Stomach (tissue), 9 donors: ENCODE measurements around the gene GPR183. TPM values are rescaled to one million over a fixed set of nuclear protein-coding genes. Genes with fewer than 3 reads are reported as not detected.

ENCODE experiments used
- DNase-seq, 2 donors: peaks; one replicate each; pipeline versions ENCODE4 v3.0.0 to v3.0.0-alpha.2; 2013 to 2019
- H3K27ac ChIP-seq, 5 donors: fragments of 200-600 bp in 4 of 5; sonication (generic) in 4 of 5; one replicate each; pipeline ENCODE4 v1.5.1; 2013 to 2019; ENCODE audit warnings: mild to moderate bottlenecking in 1 of 5, moderate library complexity in 1 of 5
- H3K27me3 ChIP-seq, 3 donors: fragments of 200-600 bp; sonication (generic); one replicate each; pipeline ENCODE4 v1.5.1; 2017 to 2019; ENCODE audit warnings: mixed run types in 1 of 3
- H3K36me3 ChIP-seq, 4 donors: fragments of 200-600 bp; sonication (generic); 1 replicate in 3 of 4; 2 replicates in 1 of 4; pipeline ENCODE4 v1.5.1; 2016 to 2019
- H3K4me1 ChIP-seq, 4 donors: fragments of 200-600 bp; sonication (generic); one replicate each; pipeline ENCODE4 v1.5.1; 2016 to 2019
- H3K4me3 ChIP-seq, 4 donors: fragments of 200-600 bp; sonication (generic) in 3 of 4; one replicate each; pipeline ENCODE4 v1.5.1; 2016 to 2019; ENCODE audit warnings: mild to moderate bottlenecking in 1 of 4
- H3K9me3 ChIP-seq, 4 donors: fragments of 200-600 bp; sonication (generic); one replicate each; pipeline ENCODE4 v1.5.1; 2016 to 2019
- EP300 ChIP-seq: sonication (generic); formaldehyde crosslinking; IDR thresholded peaks from one replicate; pipeline ENCODE4 v1.6.1; 2017; ENCODE audit warnings: antibody characterized with exemption
- POLR2A ChIP-seq, 4 donors: fragments of 450-650 bp; IDR thresholded peaks; one replicate each; pipeline ENCODE4 v1.6.1; 2016; ENCODE audit warnings: antibody characterized with exemption in 4 of 4, control low read depth in 2 of 4, mild to moderate bottlenecking in 1 of 4, moderate library complexity in 1 of 4
- POLR2AphosphoS5 ChIP-seq, 3 donors: sonication (generic); formaldehyde crosslinking; IDR thresholded peaks; one replicate each; pipeline ENCODE4 v1.6.1; 2016; ENCODE audit warnings: antibody characterized with exemption in 3 of 3
- whole genome bisulfite sequencing, 5 donors: extraction: QIAGEN DNeasy Blood & Tissue Kit in 3 of 5; methylation state at CpG; one replicate each; pipeline versions ENCODE4 v1.1.5 to v1.1.7; 2013 to 2018; 5-methylcytosine and 5-hydroxymethylcytosine counted together
- intact Hi-C: fragments of 100-400 bp; cut with DNase I; formaldehyde crosslinking; loops from one replicate; pipeline ENCODE4 v1.15.1; 2023; ENCODE audit warnings: low total_unique reads
- polyA plus RNA-seq, 3 donors: library from polyadenylated mRNA; stranded (reverse); fragments of 200-250 nt; gene quantifications; one replicate each; pipeline ENCODE4 v1.2.3, GENCODE V29; 2013
- total RNA-seq, 5 donors: library from RNA; depleted of rRNA; stranded (reverse); fragments of >200 nt; gene quantifications; one replicate each; pipeline versions ENCODE4 v1.1.0 to v1.2.3, GENCODE V29; 2014 to 2016
- TF ChIP-seq, protein P1 (sequence below), 7 experiments: fragments of 450-650 bp in 4 of 7; fragments of 200-600 bp in 3 of 7; sonication (generic) in 3 of 7; IDR thresholded peaks; one replicate each; pipeline ENCODE4 v1.5.1; 2016 to 2019; ENCODE audit warnings: antibody characterized with exemption in 7 of 7, control low read depth in 2 of 7, mild to moderate bottlenecking in 1 of 7
- donor health status: healthy with polysubstance abuse.
- donor health status: Bipolar disorder and iron deficiency.
- donor health status: healthy.

GPR183 gene
- total and polyA plus RNA-seq, 8 donors: 0.58 to 24.4 (median 9.6) TPM

DNA sequence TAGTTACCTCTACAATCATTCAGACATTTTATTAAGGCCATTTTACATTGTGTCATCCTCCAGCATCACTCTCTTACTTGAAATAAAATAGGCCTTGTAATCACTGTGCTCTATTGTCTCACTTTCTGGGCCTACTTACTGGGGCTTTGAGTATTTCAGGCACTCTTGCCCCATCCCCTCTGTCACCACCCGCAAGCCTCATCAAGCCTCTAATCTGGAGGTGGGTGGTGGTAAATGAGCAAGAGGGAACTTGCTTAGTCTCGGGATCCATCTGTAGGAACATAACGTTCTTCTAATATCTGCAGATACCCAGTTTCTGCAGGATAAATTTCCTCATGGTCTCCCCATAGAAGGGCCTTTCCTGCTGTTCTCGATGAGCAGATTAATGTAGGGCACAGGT is 29.6 kb downstream of the GPR183 start:
- intact Hi-C loops: no loop called here

GRCh38 chr13:99276706-99277105 is 30.5 kb downstream of the GPR183 start:
- Histone ChIP-seq H3K27me3 (no peaks in the 10 kb centered on the region), H3K4me3 (no peak overlapping the region), H3K36me3 (peaks cover 0 to 18% (median 9%) of the 10 kb centered on the region in 4 donors), H3K9me3 (peaks cover 0 to 8% (median 0%) of the 10 kb centered on the region in 4 donors), H3K4me1 (peaks cover 0 to 28% (median 3%) of the 10 kb centered on the region in 4 donors), H3K27ac (no peak overlapping the region)
- intact Hi-C loops: no loop called here
- no peak for DNase-seq
- TF ChIP-seq POLR2A (IDR thresholded peaks at IDR 0.05) (no peak), EP300 (no peak), POLR2AphosphoS5 (IDR thresholded peaks at IDR 0.05) (no peak)
- TF ChIP-seq, protein P1, sequence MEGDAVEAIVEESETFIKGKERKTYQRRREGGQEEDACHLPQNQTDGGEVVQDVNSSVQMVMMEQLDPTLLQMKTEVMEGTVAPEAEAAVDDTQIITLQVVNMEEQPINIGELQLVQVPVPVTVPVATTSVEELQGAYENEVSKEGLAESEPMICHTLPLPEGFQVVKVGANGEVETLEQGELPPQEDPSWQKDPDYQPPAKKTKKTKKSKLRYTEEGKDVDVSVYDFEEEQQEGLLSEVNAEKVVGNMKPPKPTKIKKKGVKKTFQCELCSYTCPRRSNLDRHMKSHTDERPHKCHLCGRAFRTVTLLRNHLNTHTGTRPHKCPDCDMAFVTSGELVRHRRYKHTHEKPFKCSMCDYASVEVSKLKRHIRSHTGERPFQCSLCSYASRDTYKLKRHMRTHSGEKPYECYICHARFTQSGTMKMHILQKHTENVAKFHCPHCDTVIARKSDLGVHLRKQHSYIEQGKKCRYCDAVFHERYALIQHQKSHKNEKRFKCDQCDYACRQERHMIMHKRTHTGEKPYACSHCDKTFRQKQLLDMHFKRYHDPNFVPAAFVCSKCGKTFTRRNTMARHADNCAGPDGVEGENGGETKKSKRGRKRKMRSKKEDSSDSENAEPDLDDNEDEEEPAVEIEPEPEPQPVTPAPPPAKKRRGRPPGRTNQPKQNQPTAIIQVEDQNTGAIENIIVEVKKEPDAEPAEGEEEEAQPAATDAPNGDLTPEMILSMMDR (IDR thresholded peaks at IDR 0.05): no peak
- WGBS, 5 donors: 91 to 94% (median 93%) methylated on average over 2 of the region's 2 CpGs

More for the DNA sequence above, 29.6 kb downstream of the GPR183 start:
- Histone ChIP-seq H3K36me3 (peaks cover 0 to 18% (median 6%) of the 10 kb centered on the region in 4 donors), H3K4me1 (peaks cover 4 to 37% (median 10%) of the 10 kb centered on the region in 4 donors), H3K27ac (no peak overlapping the region), H3K4me3 (no peak overlapping the region), H3K9me3 (peaks cover 0 to 1% (median 0%) of the 10 kb centered on the region in 4 donors), H3K27me3 (no peaks in the 10 kb centered on the region)
- WGBS, 5 donors: 76 to 94% (median 92%) methylated on average over 4 of the region's 4 CpGs
- TF ChIP-seq EP300 (no peak), POLR2A (IDR thresholded peaks at IDR 0.05) (no peak), POLR2AphosphoS5 (IDR thresholded peaks at IDR 0.05) (no peak)
- TF ChIP-seq, protein P1 (IDR thresholded peaks at IDR 0.05): no peak
- no peak for DNase-seq

- TF ChIP-seq POLR2AphosphoS5 (IDR thresholded peaks at IDR 0.05) (no peak), POLR2A (IDR thresholded peaks at IDR 0.05) (no peak), EP300 (no peak)
- TF ChIP-seq, protein P1 (IDR thresholded peaks at IDR 0.05): no peak
- intact Hi-C loops: no loop called here
- Histone ChIP-seq H3K4me1 (peaks cover 0 to 24% (median 0%) of the 10 kb centered on the region in 4 donors), H3K27ac (no peak overlapping the region), H3K9me3 (peaks cover 0 to 8% (median 0%) of the 10 kb centered on the region in 4 donors), H3K27me3 (no peaks in the 10 kb centered on the region), H3K36me3 (peaks cover 0 to 16% (median 8%) of the 10 kb centered on the region in 4 donors), H3K4me3 (no peak overlapping the region)
- 39 to 67% (median 55%) methylated on average over 1 of the region's 1 CpG for WGBS, 5 donors
- no peak for DNase-seq
These were observed 32.1 kb downstream of the GPR183 start for GRCh38 chr13:99275093-99275469.

DNA sequence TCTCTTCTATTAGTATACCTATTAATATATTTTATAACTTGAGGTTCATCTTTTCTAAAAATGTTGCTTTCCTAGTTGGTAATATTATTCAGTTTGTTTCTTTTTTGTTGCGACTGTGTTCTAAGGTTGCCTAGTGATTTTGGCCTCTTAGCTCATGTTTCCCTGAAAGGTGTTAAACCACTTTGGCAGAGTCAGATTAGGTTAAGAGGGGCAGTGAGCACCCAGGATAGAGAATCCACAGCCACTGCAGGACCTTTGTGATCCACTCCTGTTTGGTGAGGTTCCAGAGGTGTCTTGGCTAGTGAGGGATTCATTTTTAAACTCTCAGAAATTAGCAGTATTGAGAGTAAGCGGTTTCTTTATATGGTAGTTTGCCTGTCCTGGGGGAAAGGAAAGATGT is 34.1 kb downstream of the GPR183 start:
- DNase-seq: no peak
- Histone ChIP-seq H3K27ac (no peak overlapping the region), H3K27me3 (no peaks in the 10 kb centered on the region), H3K4me3 (no peak overlapping the region), H3K9me3 (peaks cover 0 to 8% (median 0%) of the 10 kb centered on the region in 4 donors), H3K4me1 (peaks cover 0 to 12% (median 0%) of the 10 kb centered on the region in 4 donors), H3K36me3 (peaks cover 0 to 16% (median 4%) of the 10 kb centered on the region in 4 donors)
- TF ChIP-seq POLR2A (IDR thresholded peaks at IDR 0.05) (no peak), POLR2AphosphoS5 (IDR thresholded peaks at IDR 0.05) (no peak), EP300 (no peak)
- TF ChIP-seq, protein P1 (IDR thresholded peaks at IDR 0.05): no peak
- intact Hi-C loops: no loop called here
- 86 to 93% (median 91%) methylated on average over 2 of the region's 2 CpGs for WGBS, 5 donors
